Measurements from ENCODE around the gene AP4E1.

AP4E1 gene

DNA sequence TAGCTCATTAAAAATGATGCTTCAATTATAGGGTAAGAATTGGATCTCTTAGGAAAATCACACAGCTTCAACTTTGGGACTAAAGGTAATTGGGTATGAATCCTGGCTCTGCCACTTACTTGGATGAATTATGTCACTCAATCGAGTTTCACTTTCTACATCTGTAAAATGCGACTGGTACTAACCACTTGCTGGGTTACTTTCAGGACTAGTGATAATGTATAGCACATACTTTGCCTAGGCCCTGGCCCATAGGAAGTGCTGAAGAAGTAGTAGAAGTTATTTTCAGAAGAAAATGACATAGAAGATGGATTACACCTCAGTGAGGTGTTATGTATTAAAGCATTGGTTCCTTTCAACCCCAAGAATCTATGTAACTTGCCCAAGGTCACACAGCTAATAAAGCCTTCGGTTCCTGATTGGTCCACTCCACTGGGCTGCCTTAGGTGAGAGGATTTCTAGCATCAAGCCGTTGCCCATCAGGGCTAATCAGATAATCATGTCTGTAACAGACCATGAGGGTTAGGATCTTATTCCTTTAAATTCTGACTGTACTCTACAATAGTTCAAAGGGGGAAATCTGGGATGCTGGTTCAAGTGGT lies 29.4 kb upstream of the AP4E1 start:
- no peaks in the 10 kb centered on the region for H3K36me3 ChIP-seq (ENCODE audit: control insufficient read depth, low read depth, low read length)
- no peak overlapping the region for H3K4me3 ChIP-seq (ENCODE audit: low read length)
- no peak overlapping the region for H3K27ac ChIP-seq (ENCODE audit: low read length)
- no peaks in the 10 kb centered on the region for H3K27me3 ChIP-seq (ENCODE audit: control insufficient read depth, insufficient read depth, low read length)
- H3K9ac ChIP-seq (ENCODE audit: low read length) = no peak overlapping the region
- H3K9me3 ChIP-seq (ENCODE audit: control insufficient read depth, low read depth, low read length) = no peaks in the 10 kb centered on the region
- H3K4me1 ChIP-seq (ENCODE audit: control insufficient read depth, low read depth, low read length) = no peaks in the 10 kb centered on the region

DNA sequence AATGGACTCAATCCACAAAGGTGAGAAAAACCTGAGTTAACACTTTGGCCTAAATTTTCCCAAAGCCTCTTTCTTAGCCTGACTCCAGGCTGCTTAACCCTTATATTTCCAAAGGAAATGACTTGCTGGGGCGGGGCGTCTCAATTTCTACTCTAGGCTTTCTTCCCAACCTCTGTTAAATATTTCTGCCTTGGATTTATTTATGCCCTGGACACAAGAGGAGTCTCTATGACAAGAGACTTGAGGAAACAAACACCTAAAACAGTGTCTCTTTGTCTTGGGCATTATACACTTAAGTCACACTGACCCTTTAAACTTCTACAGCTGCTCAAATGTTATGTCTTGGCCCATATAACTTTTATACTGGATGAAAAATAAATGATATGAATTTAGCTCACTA lies 28.3 kb upstream of the AP4E1 start:
- no peaks in the 10 kb centered on the region for H3K4me1 ChIP-seq (ENCODE audit: control insufficient read depth, low read depth, low read length)
- no peak overlapping the region for H3K9ac ChIP-seq (ENCODE audit: low read length)
- H3K36me3 ChIP-seq (ENCODE audit: control insufficient read depth, low read depth, low read length) = no peaks in the 10 kb centered on the region
- no peak overlapping the region for H3K4me3 ChIP-seq (ENCODE audit: low read length)
- H3K9me3 ChIP-seq (ENCODE audit: control insufficient read depth, low read depth, low read length) = no peaks in the 10 kb centered on the region
- H3K27me3 ChIP-seq (ENCODE audit: control insufficient read depth, insufficient read depth, low read length) = no peaks in the 10 kb centered on the region
- no peak overlapping the region for H3K27ac ChIP-seq (ENCODE audit: low read length)

DNA sequence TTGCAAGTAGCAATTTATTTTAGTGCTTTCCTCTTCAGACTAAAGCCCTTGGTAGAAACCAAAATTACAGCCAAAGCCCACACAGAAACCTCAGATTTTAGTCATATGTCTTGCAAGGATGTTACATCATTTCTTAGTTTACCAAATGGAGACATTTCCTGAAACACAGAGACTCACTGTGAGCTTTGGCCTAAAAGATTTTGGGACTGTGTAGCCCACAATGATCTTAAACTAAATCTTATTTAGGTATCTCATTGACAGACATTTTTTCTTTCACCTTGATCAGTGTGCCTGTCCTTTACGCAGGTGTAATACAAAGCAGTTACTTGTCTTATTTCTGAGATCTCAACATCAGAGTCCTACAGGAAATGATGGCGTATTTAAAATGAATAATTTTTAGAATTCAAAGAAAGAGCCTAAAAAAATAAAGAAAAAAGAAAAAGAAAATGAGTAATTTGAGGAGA lies 27.8 kb upstream of the AP4E1 start:
- no peak overlapping the region for H3K4me3 ChIP-seq (ENCODE audit: low read length)
- no peaks in the 10 kb centered on the region for H3K36me3 ChIP-seq (ENCODE audit: control insufficient read depth, low read depth, low read length)
- no peaks in the 10 kb centered on the region for H3K27me3 ChIP-seq (ENCODE audit: control insufficient read depth, insufficient read depth, low read length)
- no peaks in the 10 kb centered on the region for H3K4me1 ChIP-seq (ENCODE audit: control insufficient read depth, low read depth, low read length)
- H3K9ac ChIP-seq (ENCODE audit: low read length) = no peak overlapping the region
- H3K27ac ChIP-seq (ENCODE audit: low read length) = no peak overlapping the region
- H3K9me3 ChIP-seq (ENCODE audit: control insufficient read depth, low read depth, low read length) = no peaks in the 10 kb centered on the region

DNA sequence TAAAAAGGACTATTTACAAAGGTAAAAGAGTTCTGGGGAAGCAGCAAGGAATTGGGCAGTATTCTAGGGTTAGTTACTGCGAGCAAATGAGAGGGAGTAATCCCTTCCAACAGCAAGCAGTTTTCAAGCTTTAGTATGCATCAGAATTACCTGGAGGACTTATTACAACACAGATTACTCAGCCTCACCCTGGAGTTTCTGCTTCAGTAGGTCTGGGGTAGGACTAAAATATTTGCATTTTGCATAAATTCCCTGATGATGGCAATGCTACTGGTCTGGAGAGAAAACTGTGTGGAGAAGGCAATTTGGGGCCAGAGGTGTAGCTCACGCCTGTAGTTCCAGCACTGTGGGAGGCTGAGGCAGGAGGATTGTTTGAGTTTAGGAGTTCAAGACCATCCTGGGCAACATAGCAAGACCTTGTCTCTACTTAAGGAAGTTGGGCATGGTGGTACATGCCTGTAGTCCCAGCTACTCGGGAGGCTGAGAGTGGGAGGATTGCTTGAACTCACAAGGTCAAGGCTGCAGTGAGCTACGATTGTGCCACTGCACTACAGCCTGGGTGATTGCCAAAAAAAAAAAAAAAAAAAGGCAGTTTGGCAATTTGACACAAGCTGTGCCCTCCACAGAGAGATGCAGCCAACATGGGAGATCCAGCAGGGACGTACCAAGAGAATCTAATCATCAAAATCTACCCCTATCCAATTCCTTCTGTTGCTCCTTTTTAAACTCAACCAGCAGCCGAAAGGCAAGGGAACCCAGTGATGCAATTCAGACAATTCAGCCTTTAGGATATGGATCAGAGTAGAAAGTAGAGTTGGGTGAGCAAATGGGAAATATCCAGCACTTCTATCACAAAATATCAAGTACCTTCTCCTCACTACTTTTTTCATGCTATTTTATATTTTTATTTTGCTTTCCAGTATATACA lies 27.1 kb upstream of the AP4E1 start:
- no peak overlapping the region for H3K27ac ChIP-seq (ENCODE audit: low read length)
- H3K9ac ChIP-seq (ENCODE audit: low read length) = no peak overlapping the region
- no peaks in the 10 kb centered on the region for H3K27me3 ChIP-seq (ENCODE audit: control insufficient read depth, insufficient read depth, low read length)
- H3K36me3 ChIP-seq (ENCODE audit: control insufficient read depth, low read depth, low read length) = no peaks in the 10 kb centered on the region
- no peak overlapping the region for H3K4me3 ChIP-seq (ENCODE audit: low read length)
- H3K4me1 ChIP-seq (ENCODE audit: control insufficient read depth, low read depth, low read length) = no peaks in the 10 kb centered on the region
- H3K9me3 ChIP-seq (ENCODE audit: control insufficient read depth, low read depth, low read length) = no peaks in the 10 kb centered on the region

DNA sequence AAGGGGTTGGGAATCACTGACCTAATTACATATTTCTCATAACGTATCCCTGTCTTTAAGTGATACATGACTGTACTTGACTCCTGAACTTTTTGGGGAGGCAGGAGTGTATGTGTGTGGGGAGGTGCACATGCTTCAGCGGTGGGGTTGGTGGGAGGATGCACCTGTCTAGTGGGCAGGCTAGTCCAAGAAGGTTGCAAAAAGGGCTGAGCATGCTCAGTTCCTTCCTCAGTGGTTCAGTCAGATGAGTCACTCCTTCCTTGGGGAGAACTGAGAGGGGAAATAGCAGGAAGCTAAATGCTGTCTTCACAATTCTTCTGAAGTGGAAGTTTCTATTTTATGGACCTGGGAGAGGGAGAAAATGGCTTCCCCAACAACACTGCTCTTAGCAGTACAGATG lies 24.6 kb upstream of the AP4E1 start:
- Histone ChIP-seq H3K36me3 (ENCODE audit: control insufficient read depth, low read depth, low read length) (no peaks in the 10 kb centered on the region), H3K27ac (ENCODE audit: low read length) (no peak overlapping the region), H3K9ac (ENCODE audit: low read length) (no peak overlapping the region), H3K4me3 (ENCODE audit: low read length) (no peak overlapping the region), H3K27me3 (ENCODE audit: control insufficient read depth, insufficient read depth, low read length) (no peaks in the 10 kb centered on the region), H3K4me1 (ENCODE audit: control insufficient read depth, low read depth, low read length) (no peaks in the 10 kb centered on the region), H3K9me3 (ENCODE audit: control insufficient read depth, low read depth, low read length) (no peaks in the 10 kb centered on the region)

DNA sequence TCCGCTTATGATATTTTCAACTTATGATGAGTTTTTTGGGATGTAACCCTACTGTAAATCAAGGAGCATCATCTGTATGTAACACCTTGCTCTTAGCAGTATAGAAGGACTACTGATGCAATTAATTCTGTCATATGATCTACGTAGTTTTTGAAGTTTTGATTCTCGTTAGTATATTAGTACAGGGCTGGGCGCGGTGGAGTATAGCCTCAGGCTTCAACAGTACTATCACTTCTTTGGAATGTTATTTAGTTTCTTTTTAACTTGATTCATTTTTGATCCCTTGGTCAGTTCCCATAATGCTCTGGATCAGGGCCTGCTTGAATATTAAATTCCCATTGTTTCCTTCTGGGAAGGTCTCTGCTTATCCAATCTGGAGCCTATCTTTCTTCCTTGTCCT lies 23.9 kb upstream of the AP4E1 start:
- Histone ChIP-seq H3K27me3 (ENCODE audit: control insufficient read depth, insufficient read depth, low read length) (no peaks in the 10 kb centered on the region), H3K36me3 (ENCODE audit: control insufficient read depth, low read depth, low read length) (no peaks in the 10 kb centered on the region), H3K9me3 (ENCODE audit: control insufficient read depth, low read depth, low read length) (no peaks in the 10 kb centered on the region), H3K4me1 (ENCODE audit: control insufficient read depth, low read depth, low read length) (no peaks in the 10 kb centered on the region), H3K9ac (ENCODE audit: low read length) (no peak overlapping the region), H3K4me3 (ENCODE audit: low read length) (no peak overlapping the region), H3K27ac (ENCODE audit: low read length) (no peak overlapping the region)

DNA sequence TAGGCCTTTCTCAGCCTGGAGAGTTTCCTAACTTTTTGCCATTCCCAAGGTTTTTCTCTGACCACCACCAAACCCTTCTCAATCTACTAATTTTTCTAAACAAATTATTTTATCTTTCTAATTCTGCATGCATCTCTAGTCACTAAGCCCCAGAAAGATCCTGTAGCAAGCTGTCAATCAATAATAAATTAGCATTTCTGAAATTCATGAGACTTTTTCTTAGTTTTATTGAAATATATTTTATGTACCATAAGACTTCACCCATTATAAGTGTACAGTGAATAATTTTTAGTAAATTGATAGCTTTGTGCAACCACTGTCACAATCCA lies 22.4 kb upstream of the AP4E1 start:
- H3K27me3 ChIP-seq (ENCODE audit: control insufficient read depth, insufficient read depth, low read length) = no peaks in the 10 kb centered on the region
- H3K27ac ChIP-seq (ENCODE audit: low read length) = no peak overlapping the region
- no peaks in the 10 kb centered on the region for H3K4me1 ChIP-seq (ENCODE audit: control insufficient read depth, low read depth, low read length)
- H3K9ac ChIP-seq (ENCODE audit: low read length) = no peak overlapping the region
- H3K9me3 ChIP-seq (ENCODE audit: control insufficient read depth, low read depth, low read length) = no peaks in the 10 kb centered on the region
- H3K4me3 ChIP-seq (ENCODE audit: low read length) = no peak overlapping the region
- H3K36me3 ChIP-seq (ENCODE audit: control insufficient read depth, low read depth, low read length) = no peaks in the 10 kb centered on the region

DNA sequence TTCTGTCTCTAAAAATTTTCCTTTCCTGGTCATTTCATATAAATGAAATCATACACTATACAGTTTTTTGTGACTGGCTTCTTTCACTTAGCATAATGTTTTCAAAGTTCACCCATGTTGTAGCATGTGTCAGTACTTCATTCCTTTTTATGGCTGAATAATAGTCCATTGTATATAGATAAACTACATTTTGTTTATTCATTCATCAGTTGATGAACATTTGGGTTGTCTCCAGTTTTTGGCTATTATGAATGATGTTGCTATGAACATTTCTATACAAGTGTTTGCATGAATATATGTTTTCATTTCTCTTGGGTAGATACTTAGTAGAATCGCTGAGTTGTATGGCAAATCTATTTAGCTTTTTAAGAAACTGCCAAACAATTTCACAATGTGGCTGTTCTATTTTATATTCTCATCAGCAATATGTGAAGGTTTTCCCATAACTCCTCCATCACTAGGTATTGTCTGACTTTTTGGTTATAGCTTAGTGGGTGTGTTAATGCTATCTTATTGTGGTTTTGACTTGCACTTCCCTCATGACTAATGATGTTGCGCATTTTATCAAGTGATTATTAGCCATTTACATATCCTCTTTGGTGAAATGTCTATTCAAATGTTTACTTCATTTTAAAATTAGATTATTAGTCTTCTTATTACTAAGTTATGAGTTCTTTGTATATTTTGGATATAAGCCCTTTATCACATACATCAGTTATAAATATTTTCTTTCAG lies 21.7 kb upstream of the AP4E1 start:
- Histone ChIP-seq H3K27ac (ENCODE audit: low read length) (no peak overlapping the region), H3K9ac (ENCODE audit: low read length) (no peak overlapping the region), H3K36me3 (ENCODE audit: control insufficient read depth, low read depth, low read length) (no peaks in the 10 kb centered on the region), H3K9me3 (ENCODE audit: control insufficient read depth, low read depth, low read length) (no peaks in the 10 kb centered on the region), H3K27me3 (ENCODE audit: control insufficient read depth, insufficient read depth, low read length) (no peaks in the 10 kb centered on the region), H3K4me1 (ENCODE audit: control insufficient read depth, low read depth, low read length) (no peaks in the 10 kb centered on the region), H3K4me3 (ENCODE audit: low read length) (no peak overlapping the region)

DNA sequence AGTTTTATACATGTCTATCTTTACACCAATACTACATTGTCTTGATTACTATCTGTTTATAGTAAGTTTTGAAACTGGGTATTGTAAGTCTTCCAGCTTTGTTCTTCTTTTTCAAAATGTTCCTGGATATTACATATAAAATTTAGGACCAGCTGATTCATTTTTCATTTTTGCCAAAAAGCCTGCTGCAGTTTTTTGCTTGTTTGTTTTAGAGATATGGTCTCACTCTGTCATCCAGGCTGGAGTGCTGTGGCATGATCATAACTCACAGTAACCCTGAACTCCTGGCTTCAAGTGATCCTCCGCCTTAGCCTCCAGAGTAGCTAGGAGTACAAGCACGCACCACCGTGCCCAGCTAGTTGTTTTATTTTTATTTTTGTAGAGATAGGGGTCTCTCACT lies 20.4 kb upstream of the AP4E1 start:
- H3K4me1 ChIP-seq (ENCODE audit: control insufficient read depth, low read depth, low read length) = no peaks in the 10 kb centered on the region
- no peaks in the 10 kb centered on the region for H3K36me3 ChIP-seq (ENCODE audit: control insufficient read depth, low read depth, low read length)
- no peaks in the 10 kb centered on the region for H3K27me3 ChIP-seq (ENCODE audit: control insufficient read depth, insufficient read depth, low read length)
- no peak overlapping the region for H3K4me3 ChIP-seq (ENCODE audit: low read length)
- no peak overlapping the region for H3K9ac ChIP-seq (ENCODE audit: low read length)
- no peak overlapping the region for H3K27ac ChIP-seq (ENCODE audit: low read length)
- H3K9me3 ChIP-seq (ENCODE audit: control insufficient read depth, low read depth, low read length) = no peaks in the 10 kb centered on the region

DNA sequence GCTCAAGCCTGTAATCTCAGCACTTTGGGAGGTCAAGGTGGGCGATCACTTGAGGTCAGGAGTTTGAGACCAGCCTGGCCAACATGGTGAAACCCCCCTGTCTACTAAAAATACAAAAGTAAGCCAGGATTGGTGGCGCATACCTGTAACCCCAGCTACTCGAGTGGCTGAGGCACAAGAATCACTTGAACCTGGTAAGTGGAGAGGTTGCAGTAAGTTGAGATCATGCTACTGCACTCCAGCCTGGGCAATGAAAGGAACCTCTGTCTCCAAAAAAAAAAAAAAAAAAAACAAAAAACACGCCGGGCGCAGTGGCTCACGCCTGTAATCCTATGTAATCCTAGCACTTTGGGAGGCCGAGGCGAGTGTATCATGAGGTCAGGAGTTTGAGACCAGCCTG lies 18.9 kb upstream of the AP4E1 start:
- no peaks in the 10 kb centered on the region for H3K36me3 ChIP-seq (ENCODE audit: control insufficient read depth, low read depth, low read length)
- H3K4me3 ChIP-seq (ENCODE audit: low read length) = no peak overlapping the region
- no peaks in the 10 kb centered on the region for H3K27me3 ChIP-seq (ENCODE audit: control insufficient read depth, insufficient read depth, low read length)
- H3K4me1 ChIP-seq (ENCODE audit: control insufficient read depth, low read depth, low read length) = no peaks in the 10 kb centered on the region
- no peak overlapping the region for H3K27ac ChIP-seq (ENCODE audit: low read length)
- no peak overlapping the region for H3K9ac ChIP-seq (ENCODE audit: low read length)
- no peaks in the 10 kb centered on the region for H3K9me3 ChIP-seq (ENCODE audit: control insufficient read depth, low read depth, low read length)

DNA sequence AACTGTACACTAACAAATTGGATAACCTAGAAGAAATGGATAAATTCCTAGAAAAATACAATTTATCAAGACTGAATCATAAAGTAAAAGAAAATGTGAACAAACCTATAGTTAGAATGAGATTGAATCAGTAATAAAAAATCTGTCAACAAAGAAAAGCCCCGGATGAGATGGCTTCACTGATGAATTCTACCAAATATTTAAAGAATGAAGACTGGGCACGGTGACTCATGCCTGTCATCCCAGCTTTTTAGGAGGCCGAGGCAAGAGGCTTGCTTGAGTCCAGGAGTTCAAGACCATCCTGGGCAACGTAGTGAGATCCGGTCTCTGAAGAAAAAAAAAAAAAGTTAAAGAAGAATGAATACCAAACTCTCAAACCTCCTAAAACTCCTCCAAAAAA lies 17.7 kb upstream of the AP4E1 start:
- Histone ChIP-seq H3K9me3 (ENCODE audit: control insufficient read depth, low read depth, low read length) (no peaks in the 10 kb centered on the region), H3K36me3 (ENCODE audit: control insufficient read depth, low read depth, low read length) (no peaks in the 10 kb centered on the region), H3K4me3 (ENCODE audit: low read length) (no peak overlapping the region), H3K27ac (ENCODE audit: low read length) (no peak overlapping the region), H3K27me3 (ENCODE audit: control insufficient read depth, insufficient read depth, low read length) (no peaks in the 10 kb centered on the region), H3K9ac (ENCODE audit: low read length) (no peak overlapping the region), H3K4me1 (ENCODE audit: control insufficient read depth, low read depth, low read length) (no peaks in the 10 kb centered on the region)

Data from iPS-18a (cell line).